NCI-H146 treated with DMSO at 0.1 percent for 48 hours (cell line): ENCODE data around the gene TTF2.
"Not testable (repeated sequence)": the region's sequence is repeated elsewhere in the genome, so short reads cannot be mapped to it uniquely, and the experiment has no call there.

Source experiments
- DNase-seq: peaks from one replicate; lab custom pipeline; 2025; ENCODE audit not compliant: unreplicated experiment; lab: John Stamatoyannopoulos, UW

Gene TTF2

GRCh38 chr1:117092594-117092993 is 32.5 kb downstream of the TTF2 start:
- DNase-seq: no peak

GRCh38 chr1:117093091-117093534 is 33.0 kb downstream of the TTF2 start:
- no peak for DNase-seq

- no peak for DNase-seq
Measured at GRCh38 chr1:117093870-117094621, 33.9 kb downstream of the TTF2 start.

GRCh38 chr1:117094841-117095604 is 34.9 kb downstream of the TTF2 start:
- no peak for DNase-seq

GRCh38 chr1:117096951-117097408 is 36.9 kb downstream of the TTF2 start:
- no peak for DNase-seq

- no peak for DNase-seq
Measured at GRCh38 chr1:117097443-117097842, 37.3 kb downstream of the TTF2 start.

- DNase-seq: no peak
Measured at GRCh38 chr1:117098287-117098890, 38.3 kb downstream of the TTF2 start.

GRCh38 chr1:117101334-117101733 is 41.2 kb downstream of the TTF2 start:
- no peak for DNase-seq

GRCh38 chr1:117101858-117102257 is 41.7 kb downstream of the TTF2 start:
- not testable (repeated sequence) for DNase-seq

GRCh38 chr1:117104986-117105385 is 44.9 kb downstream of the TTF2 start:
- DNase-seq: no peak

- no peak for DNase-seq
Measured at GRCh38 chr1:117105722-117106121, 45.6 kb downstream of the TTF2 start.

- no peak for DNase-seq
Measured at GRCh38 chr1:117106478-117106877, 46.4 kb downstream of the TTF2 start.

GRCh38 chr1:117107364-117107763 is 47.2 kb downstream of the TTF2 start:
- DNase-seq: no peak

GRCh38 chr1:117110774-117111173 is 50.6 kb downstream of the TTF2 start:
- no peak for DNase-seq

- no peak for DNase-seq
Measured at GRCh38 chr1:117112047-117112717, 52.1 kb downstream of the TTF2 start.

- no peak for DNase-seq
Measured at GRCh38 chr1:117113199-117113598, 53.1 kb downstream of the TTF2 start.

GRCh38 chr1:117114877-117115276 is 54.8 kb downstream of the TTF2 start:
- no peak for DNase-seq

- DNase-seq: no peak
Measured at GRCh38 chr1:117116090-117116783, 56.1 kb downstream of the TTF2 start.

GRCh38 chr1:117116784-117117130 is 56.6 kb downstream of the TTF2 start:
- DNase-seq: no peak

GRCh38 chr1:117117697-117118096 is 57.6 kb downstream of the TTF2 start:
- no peak for DNase-seq

GRCh38 chr1:117118137-117118536 is 58.0 kb downstream of the TTF2 start:
- no peak for DNase-seq
